HCT116 (cell line): ENCODE measurements around the gene TNFRSF8. TPM values are rescaled to one million over a fixed set of nuclear protein-coding genes. Genes with fewer than 3 reads are reported as not detected.

Experiments
- ATAC-seq: fragments of 200-7000 bp; cut with Tn5 transposase; 2 replicates; pipeline ENCODE4 v1.9.1; 2020; ENCODE audit warnings: mild to moderate bottlenecking, moderate library complexity
- BruUV-seq: library from RNA; stranded (reverse); fragments of 400-500 nt; replicated peaks from 2 replicates; lab custom pipeline; 2021; lab: Mats Ljungman, UMichigan
- CTCF ChIA-PET: fragments of 300-600 bp; sonication (Branson Sonifier 250); formaldehyde crosslinking; loops from one replicate; lab custom pipeline; 2021; ENCODE audit warnings: antibody characterized with exemption; lab: Charles Lee
- POLR2A ChIA-PET: fragments of 300-600, 350-600 bp; sonication (Branson Sonifier 250); formaldehyde crosslinking; loops from one replicate; lab custom pipeline; 2021; ENCODE audit warnings: antibody characterized with exemption; lab: Charles Lee
- RAD21 ChIA-PET, 2 experiments: fragments of 300-600 bp; sonication (Branson Sonifier 250); formaldehyde crosslinking; loops; one replicate each; lab custom pipeline; 2023; ENCODE audit warnings: low total read pairs in 2 of 2; ENCODE audit not compliant: uncharacterized antibody in 2 of 2, unreplicated experiment in 2 of 2, low non-redundant PET in 1 of 2; lab: Charles Lee
- DNase-seq: peaks from one replicate; pipeline ENCODE4 v3.0.0-alpha.2; 2010; ENCODE audit warnings: low read depth, low spot score
- H2AFZ ChIP-seq: fragments of 200-600 bp; shearing (Covaris generic), sonication (generic); 2 replicates; pipeline ENCODE4 v1.6.1; 2017; ENCODE audit warnings: low read depth, mixed run types, mixed read lengths, antibody characterized with exemption, low read length; ENCODE audit not compliant: poor library complexity, severe bottlenecking
- H3K27ac ChIP-seq: 2 replicates; pipeline ENCODE4 v1.5.1; 2012; ENCODE audit warnings: low read depth, low read length
- H3K27me3 ChIP-seq: fragments of 200-600 bp; sonication (generic); 2 replicates; pipeline ENCODE4 v1.6.1; 2016; ENCODE audit warnings: mixed run types, low read length, mixed read lengths; ENCODE audit not compliant: insufficient read depth
- H3K36me3 ChIP-seq, 2 experiments: fragments of 200-500 bp in 1 of 2; fragments of 200-600 bp in 1 of 2; sonication (Bioruptor generic) in 1 of 2; sonication (generic) in 1 of 2; 2 replicates each; pipeline versions ENCODE4 v1.5.1 to v1.6.1; 2014 to 2016; ENCODE audit warnings: low read length in 2 of 2, inconsistent platforms in 1 of 2, mixed read lengths in 1 of 2, mixed run types in 1 of 2; ENCODE audit not compliant: insufficient read depth in 2 of 2, control insufficient read depth in 1 of 2
- H3K4me1 ChIP-seq, 2 experiments: fragments of 200-600 bp in 1 of 2; sonication (generic) in 1 of 2; 2 replicates each; pipeline versions ENCODE4 v1.5.1 to v1.6.1; 2012 to 2017; ENCODE audit warnings: low read length in 2 of 2, inconsistent platforms in 1 of 2, mild to moderate bottlenecking in 1 of 2, mixed read lengths in 1 of 2, mixed run types in 1 of 2, moderate library complexity in 1 of 2; ENCODE audit not compliant: insufficient read depth in 2 of 2, control insufficient read depth in 1 of 2
- H3K4me2 ChIP-seq: fragments of 200-600 bp; sonication (generic); 2 replicates; pipeline ENCODE4 v1.6.1; 2017; ENCODE audit warnings: mixed run types, low read length, mixed read lengths
- H3K4me3 ChIP-seq, 2 experiments: fragments of 200-600 bp in 1 of 2; sonication (generic) in 1 of 2; replicated peaks in 1 of 2; 2 replicates each; pipeline ENCODE4 v1.5.1; 2011 to 2016; ENCODE audit warnings: low read length in 2 of 2, control low read depth in 1 of 2, low read depth in 1 of 2, mild to moderate bottlenecking in 1 of 2, mixed read lengths in 1 of 2, mixed run types in 1 of 2
- H3K79me2 ChIP-seq: fragments of 200-600 bp; sonication (generic); 2 replicates; pipeline ENCODE4 v1.6.1; 2017; ENCODE audit warnings: mild to moderate bottlenecking, mixed run types, low read length, moderate library complexity, mixed read lengths; ENCODE audit not compliant: insufficient read depth
- H3K9ac ChIP-seq: fragments of 200-600 bp; sonication (generic); 2 replicates; pipeline ENCODE4 v1.6.1; 2016; ENCODE audit warnings: low read length, mixed read lengths
- H3K9me2 ChIP-seq: fragments of 200-600 bp; sonication (generic), shearing (Covaris generic); 2 replicates; pipeline ENCODE4 v1.6.1; 2017; ENCODE audit warnings: mixed run types, mild to moderate bottlenecking, moderate library complexity; ENCODE audit not compliant: insufficient read depth
- H3K9me3 ChIP-seq, 2 experiments: fragments of 200-500 bp in 1 of 2; fragments of 200-600 bp in 1 of 2; sonication (Bioruptor generic) in 1 of 2; sonication (generic) in 1 of 2; 2 replicates each; pipeline ENCODE4 v1.6.1; 2014 to 2017; ENCODE audit warnings: low read length in 2 of 2, mixed read lengths in 2 of 2, inconsistent platforms in 1 of 2, low read depth in 1 of 2, mild to moderate bottlenecking in 1 of 2, mixed run types in 1 of 2, moderate library complexity in 1 of 2; ENCODE audit not compliant: control insufficient read depth in 1 of 2, insufficient read depth in 1 of 2
- H4K20me1 ChIP-seq: fragments of 200-600 bp; sonication (generic), shearing (Covaris generic); 2 replicates; pipeline ENCODE4 v1.6.1; 2017; ENCODE audit warnings: mixed run types, mild to moderate bottlenecking, moderate library complexity; ENCODE audit not compliant: insufficient read depth
- CBX3 ChIP-seq: IDR thresholded peaks from 2 replicates; pipeline ENCODE4 v1.6.1; 2012; ENCODE audit warnings: low read depth
- CTCF ChIP-seq, 3 experiments: fragments of 200-600 bp in 1 of 3; sonication (generic) in 1 of 3; IDR thresholded peaks in 2 of 3; conservative IDR thresholded peaks in 1 of 3; 2 replicates each; pipeline ENCODE4 v1.5.1; 2012 to 2017; ENCODE audit warnings: low read depth in 2 of 3, low read length in 2 of 3, antibody characterized with exemption in 1 of 3, borderline replicate concordance in 1 of 3, control low read depth in 1 of 3, mild to moderate bottlenecking in 1 of 3, mixed read lengths in 1 of 3, mixed run types in 1 of 3, moderate library complexity in 1 of 3; ENCODE audit not compliant: insufficient read depth in 1 of 3
- EZH2phosphoT487 ChIP-seq: fragments of 200-600 bp; IDR thresholded peaks from 2 replicates; pipeline ENCODE4 v1.6.1; 2018; ENCODE audit warnings: antibody characterized with exemption, borderline replicate concordance
- JUND ChIP-seq: IDR thresholded peaks from 2 replicates; pipeline ENCODE4 v1.6.1; 2012
- MAX ChIP-seq: IDR thresholded peaks from 2 replicates; pipeline ENCODE4 v1.6.1; 2012
- POLR2A ChIP-seq: IDR thresholded peaks from 2 replicates; pipeline ENCODE4 v1.7.0; 2011; ENCODE audit warnings: borderline replicate concordance; ENCODE audit not compliant: insufficient read depth, insufficient read length; ENCODE audit errors: extremely low read depth
- POLR2AphosphoS5 ChIP-seq: IDR thresholded peaks from 2 replicates; pipeline ENCODE4 v1.6.1; 2011; ENCODE audit warnings: mild to moderate bottlenecking, low read depth, low read length, moderate library complexity
- REST ChIP-seq: IDR thresholded peaks from 2 replicates; pipeline ENCODE4 v1.6.1; 2012; ENCODE audit warnings: low read depth
- SIN3A ChIP-seq: IDR thresholded peaks from 2 replicates; pipeline ENCODE4 v1.6.1; 2012; ENCODE audit warnings: low read depth
- SP1 ChIP-seq: IDR thresholded peaks from 2 replicates; pipeline ENCODE4 v1.6.1; 2012; ENCODE audit warnings: low read depth
- SRF ChIP-seq: IDR thresholded peaks from 2 replicates; pipeline ENCODE4 v1.6.1; 2012; ENCODE audit warnings: low read depth
- TCF7L2 ChIP-seq: IDR thresholded peaks from 2 replicates; pipeline ENCODE4 v1.7.0; 2011; ENCODE audit warnings: borderline replicate concordance, inconsistent platforms; ENCODE audit not compliant: insufficient read depth, insufficient read length; ENCODE audit errors: extremely low read depth
- YY1 ChIP-seq: IDR thresholded peaks from 2 replicates; pipeline ENCODE4 v1.6.1; 2011; ENCODE audit warnings: low read length, low read depth, moderate library complexity, mild to moderate bottlenecking; ENCODE audit not compliant: insufficient replicate concordance; ENCODE audit errors: extremely low read depth
- ZNF274 ChIP-seq: fragments of 200-500 bp; sonication (Bioruptor generic); IDR thresholded peaks from 2 replicates; pipeline ENCODE4 v1.6.1; 2014; ENCODE audit warnings: mild to moderate bottlenecking, low read depth, low read length, inconsistent platforms
- intact Hi-C: fragments of 100-400 bp; cut with micrococcal nuclease; formaldehyde crosslinking; loops from 2 replicates; pipeline ENCODE4 v1.10.0; 2022
- total RNA-seq: library from RNA; stranded (reverse); gene quantifications from one replicate; pipeline ENCODE4 v1.2.1, GENCODE V29; 2021; ENCODE audit not compliant: unreplicated experiment

TNFRSF8 gene
- total RNA-seq, 1 experiment from 2014 or later, result 0.17 TPM

GRCh38 chr1:12104417-12104816 is 41.3 kb downstream of the TNFRSF8 start:
- Histone ChIP-seq H3K4me1 (peaks cover 3 to 9% of the 10 kb centered on the region in 2 experiments; a peak in 2 of 4 replicates), H3K36me3 (no peaks in the 10 kb centered on the region), H3K9ac (no peak overlapping the region), H3K79me2 (no peaks in the 10 kb centered on the region), H3K9me3 (no peaks in the 10 kb centered on the region), H3K9me2 (no peaks in the 10 kb centered on the region), H3K27me3 (no peaks in the 10 kb centered on the region), H2AFZ (no peak overlapping the region), H4K20me1 (no peaks in the 10 kb centered on the region), H3K4me2 (no peak overlapping the region), H3K27ac (no peak overlapping the region), H3K4me3 (no peak overlapping the region)
- ChIA-PET RAD21 (no interaction called here), CTCF (no interaction called here), POLR2A (no interaction called here)
- no TSS peak for BruUV-seq
- DNase-seq (no peak), ATAC-seq (no peak)
- TF ChIP-seq POLR2AphosphoS5 (no peak), TCF7L2 (no peak), ZNF274 (no peak), CTCF (IDR thresholded peaks at IDR 0.05 in 2 of 3, conservative IDR thresholded peaks at IDR 0.05 in 1 of 3; ENCODE audit: borderline replicate concordance in 1 of 3, insufficient read depth in 1 of 3, low read depth in 2 of 3, low read length in 2 of 3) (no peak), CBX3 (no peak), YY1 (no peak), SIN3A (no peak), POLR2A (no peak), SP1 (no peak), MAX (no peak), SRF (no peak), EZH2phosphoT487 (no peak), REST (no peak), JUND (no peak)
- intact Hi-C loops, result no loop called here
